ENCODE measurements around the gene RUNX2.

RUNX2 gene

GRCh38 chr6:45587229-45588060, 259.3 kb downstream of the RUNX2 start:
- no peak for DNase-seq (ENCODE audit: low read depth in 3 of 3)

- DNase-seq (ENCODE audit: low read depth in 3 of 3): no peak
Observed at GRCh38 chr6:45589367-45589766, 261.2 kb downstream of the RUNX2 start.

- no peak for DNase-seq (ENCODE audit: low read depth in 3 of 3)
Observed at GRCh38 chr6:45590226-45590625, 262.1 kb downstream of the RUNX2 start.

- DNase-seq (ENCODE audit: low read depth in 3 of 3): no peak
Observed at GRCh38 chr6:45590696-45591184, 262.6 kb downstream of the RUNX2 start.

GRCh38 chr6:45591306-45591705, 263.2 kb downstream of the RUNX2 start:
- DNase-seq (ENCODE audit: low read depth in 3 of 3): no peak

- DNase-seq (ENCODE audit: low read depth in 3 of 3): no peak
Observed at GRCh38 chr6:45591890-45592289, 263.8 kb downstream of the RUNX2 start.

GRCh38 chr6:45592991-45593390, 264.9 kb downstream of the RUNX2 start:
- DNase-seq (ENCODE audit: low read depth in 3 of 3): no peak

- no peak for DNase-seq (ENCODE audit: low read depth in 3 of 3)
Observed at GRCh38 chr6:45595010-45595851, 267.1 kb downstream of the RUNX2 start.

- no peak for DNase-seq (ENCODE audit: low read depth in 3 of 3)
Observed at GRCh38 chr6:45597424-45597823, 269.3 kb downstream of the RUNX2 start.

- DNase-seq (ENCODE audit: low read depth in 3 of 3): no peak
Observed at GRCh38 chr6:45599053-45599452, 270.9 kb downstream of the RUNX2 start.

- no peak for DNase-seq (ENCODE audit: low read depth in 3 of 3)
Observed at GRCh38 chr6:45605971-45606370, 277.8 kb downstream of the RUNX2 start.

GRCh38 chr6:45606831-45607400, 278.8 kb downstream of the RUNX2 start:
- no peak for DNase-seq (ENCODE audit: low read depth in 3 of 3)

GRCh38 chr6:45607798-45608197, 279.7 kb downstream of the RUNX2 start:
- DNase-seq (ENCODE audit: low read depth in 3 of 3): no peak

GRCh38 chr6:45608252-45608913, 280.3 kb downstream of the RUNX2 start:
- no peak for DNase-seq (ENCODE audit: low read depth in 3 of 3)

GRCh38 chr6:45609141-45609638, 281.1 kb downstream of the RUNX2 start:
- no peak for DNase-seq (ENCODE audit: low read depth in 3 of 3)

GRCh38 chr6:45610374-45610773, 282.2 kb downstream of the RUNX2 start:
- no peak for DNase-seq (ENCODE audit: low read depth in 3 of 3)

- DNase-seq (ENCODE audit: low read depth in 3 of 3): no peak
Observed at GRCh38 chr6:45610832-45611231, 282.7 kb downstream of the RUNX2 start.

GRCh38 chr6:45611491-45611890, 283.4 kb downstream of the RUNX2 start:
- DNase-seq (ENCODE audit: low read depth in 3 of 3): no peak

GRCh38 chr6:45613656-45614055, 285.5 kb downstream of the RUNX2 start:
- no peak for DNase-seq (ENCODE audit: low read depth in 3 of 3)

GRCh38 chr6:45614488-45615285, 286.6 kb downstream of the RUNX2 start:
- no peak for DNase-seq (ENCODE audit: low read depth in 3 of 3)

GRCh38 chr6:45616209-45616608, 288.1 kb downstream of the RUNX2 start:
- no peak for DNase-seq (ENCODE audit: low read depth in 3 of 3)
